ENCODE measurements around the gene ADAMTSL1.
"Not testable (repeated sequence)": the region's sequence is repeated elsewhere in the genome, so short reads cannot be mapped to it uniquely, and the experiment has no call there.

The ADAMTSL1 gene

GRCh38 chr9:18864516-18864915 lies 390.6 kb downstream of the ADAMTSL1 start:
- DNase-seq (ENCODE audit: low read depth), result no peak

- no peak for DNase-seq (ENCODE audit: low read depth)
These were observed 391.6 kb downstream of the ADAMTSL1 start for GRCh38 chr9:18865542-18865941.

DNA sequence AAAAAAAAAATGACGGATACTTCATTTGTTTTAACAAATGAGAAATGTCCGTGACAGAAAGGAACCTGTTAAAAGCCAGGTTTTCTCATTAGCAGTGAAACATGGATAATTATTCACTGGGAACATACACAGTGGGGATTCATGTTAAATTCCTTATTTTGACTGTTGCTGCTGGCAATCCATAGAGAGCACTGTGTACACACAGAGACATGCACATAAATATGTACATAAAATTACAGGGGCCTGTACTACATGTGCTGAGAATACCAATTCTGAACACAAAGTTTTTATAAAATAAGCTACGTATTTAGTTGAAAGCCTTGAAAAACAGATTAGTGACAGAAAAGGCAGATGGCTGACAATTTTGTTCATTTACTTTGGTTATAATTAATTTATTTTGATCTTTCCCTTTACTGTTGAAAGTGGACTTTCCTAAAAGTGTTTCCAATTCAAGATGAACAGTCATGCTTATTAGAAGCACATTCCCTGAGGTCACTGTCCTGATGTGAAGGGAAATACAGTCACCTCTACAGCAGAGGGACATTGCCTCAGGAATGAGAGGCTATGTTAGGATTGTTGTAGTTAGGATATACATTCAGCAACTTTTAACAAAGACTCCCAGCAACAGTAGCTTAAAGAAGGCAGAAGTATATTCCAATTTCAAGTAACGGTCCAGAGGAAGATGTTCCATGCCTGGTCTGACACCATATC lies 392.3 kb downstream of the ADAMTSL1 start:
- no peak for DNase-seq (ENCODE audit: low read depth)

GRCh38 chr9:18869725-18870124 lies 395.8 kb downstream of the ADAMTSL1 start:
- DNase-seq (ENCODE audit: low read depth), result no peak

GRCh38 chr9:18874069-18874468 lies 400.1 kb downstream of the ADAMTSL1 start:
- DNase-seq (ENCODE audit: low read depth), result no peak

- DNase-seq (ENCODE audit: low read depth), result not testable (repeated sequence)
These were observed 401.0 kb downstream of the ADAMTSL1 start for GRCh38 chr9:18874990-18875389.

DNA sequence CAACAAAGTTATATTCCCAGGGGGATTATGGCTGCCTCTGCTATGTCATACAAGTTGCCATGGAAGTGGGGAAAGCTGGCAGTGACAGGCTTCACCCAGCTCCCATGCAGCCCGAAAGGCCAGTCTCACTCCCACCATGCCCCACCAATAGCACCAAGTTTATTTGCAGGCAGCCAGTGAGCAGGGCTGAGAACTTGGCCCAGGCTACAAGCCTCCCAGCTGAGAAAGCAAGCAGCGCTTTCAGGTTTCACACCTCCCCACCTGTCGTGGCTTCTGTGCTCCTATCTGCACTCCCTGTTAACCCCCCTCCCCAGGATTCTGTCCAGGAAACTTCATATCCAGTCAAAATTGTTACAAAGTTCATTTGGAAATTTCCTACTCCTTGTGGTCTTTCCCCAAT lies 404.0 kb downstream of the ADAMTSL1 start:
- DNase-seq (ENCODE audit: low read depth), result no peak

GRCh38 chr9:18881758-18882157 lies 407.8 kb downstream of the ADAMTSL1 start:
- DNase-seq (ENCODE audit: low read depth), result no peak

DNA sequence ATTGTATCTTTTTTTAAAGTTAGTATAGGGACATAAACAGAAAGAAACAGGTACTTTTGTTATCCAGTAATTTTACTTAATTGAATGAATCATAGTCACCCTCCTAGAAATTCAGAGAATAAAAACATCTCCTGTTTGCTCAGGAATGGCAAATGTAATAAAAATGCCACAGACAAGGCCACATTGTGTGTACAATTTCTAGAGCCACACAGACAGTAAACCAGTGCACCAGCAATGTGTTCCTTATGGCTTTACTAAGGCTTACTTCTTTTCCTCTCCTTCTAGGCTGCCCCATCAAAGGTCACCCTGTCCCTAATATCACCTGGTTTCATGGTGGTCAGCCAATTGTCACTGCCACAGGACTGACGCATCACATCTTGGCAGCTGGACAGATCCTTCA lies 413.6 kb downstream of the ADAMTSL1 start:
- DNase-seq (ENCODE audit: low read depth), result no peak

- DNase-seq (ENCODE audit: low read depth), result no peak
These were observed 414.3 kb downstream of the ADAMTSL1 start for GRCh38 chr9:18888290-18888689.

GRCh38 chr9:18889550-18889949 lies 415.6 kb downstream of the ADAMTSL1 start:
- no peak for DNase-seq (ENCODE audit: low read depth)

DNA sequence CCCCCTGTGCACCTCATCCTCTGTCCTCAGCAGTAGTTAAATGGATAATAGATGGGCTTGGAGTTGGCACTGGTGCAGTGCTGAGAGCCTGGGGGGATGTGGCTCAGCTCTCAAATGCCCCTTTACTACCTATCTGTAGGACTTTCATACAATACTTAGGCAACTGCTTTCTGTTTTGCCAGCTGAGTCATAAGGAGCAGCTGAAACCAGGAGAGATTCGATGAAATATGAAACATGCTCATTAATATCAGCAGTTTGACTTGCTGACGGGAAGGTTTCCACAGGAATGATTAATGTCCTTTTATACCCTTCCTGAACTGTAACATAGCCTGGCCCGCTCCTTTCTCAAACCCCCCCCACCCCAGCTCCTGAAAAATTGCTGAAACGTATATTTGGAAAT lies 416.4 kb downstream of the ADAMTSL1 start:
- DNase-seq (ENCODE audit: low read depth), result no peak

DNA sequence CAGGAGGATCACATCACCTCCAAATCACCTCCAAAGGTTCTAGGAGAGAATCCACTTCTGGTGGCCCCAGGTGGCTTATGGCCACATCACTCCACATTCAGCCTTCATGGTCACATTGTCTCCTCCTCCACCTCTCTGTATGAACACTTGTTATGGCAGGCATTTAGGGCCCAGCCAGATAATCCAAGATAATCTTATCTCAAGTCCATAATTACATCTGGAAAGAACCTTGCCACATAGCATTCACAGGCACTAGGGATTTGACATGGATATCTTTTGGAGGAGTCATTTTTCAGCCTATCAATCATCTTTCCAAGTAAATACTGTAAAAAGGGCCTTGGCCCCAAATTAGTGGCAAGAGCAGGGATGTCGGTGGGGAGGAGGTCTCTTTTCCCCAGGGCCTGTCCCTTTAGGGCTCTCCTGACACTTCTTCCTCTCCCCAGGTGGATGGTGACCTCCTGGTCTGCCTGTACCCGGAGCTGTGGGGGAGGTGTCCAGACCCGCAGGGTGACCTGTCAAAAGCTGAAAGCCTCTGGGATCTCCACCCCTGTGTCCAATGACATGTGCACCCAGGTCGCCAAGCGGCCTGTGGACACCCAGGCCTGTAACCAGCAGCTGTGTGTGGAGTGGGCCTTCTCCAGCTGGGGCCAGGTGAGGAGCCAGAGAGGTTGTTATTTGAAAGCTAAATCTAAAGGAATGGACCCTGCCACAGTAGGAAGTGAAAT lies 418.2 kb downstream of the ADAMTSL1 start:
- no peak for DNase-seq (ENCODE audit: low read depth)

DNA sequence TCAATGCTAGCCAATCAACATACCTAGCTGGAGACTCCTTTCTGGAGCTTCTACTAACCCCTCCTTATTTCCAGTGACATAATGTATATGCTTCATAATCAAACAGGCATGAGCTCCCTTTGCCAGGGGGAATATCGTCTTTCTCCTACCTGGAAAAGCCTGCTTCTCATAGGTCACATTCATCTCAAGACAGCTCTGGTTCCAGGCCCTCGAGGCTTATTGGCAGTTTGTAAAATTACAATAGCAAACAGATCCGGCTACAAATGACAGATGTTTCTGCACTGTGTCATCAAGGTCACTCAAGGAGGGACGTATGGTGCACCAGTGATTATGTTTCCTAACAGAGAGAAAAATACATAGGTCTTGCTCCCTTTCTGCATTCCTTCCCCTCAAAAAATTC lies 419.1 kb downstream of the ADAMTSL1 start:
- no peak for DNase-seq (ENCODE audit: low read depth)

GRCh38 chr9:18893491-18893890 lies 419.5 kb downstream of the ADAMTSL1 start:
- no peak for DNase-seq (ENCODE audit: low read depth)

GRCh38 chr9:18896004-18896403 lies 422.1 kb downstream of the ADAMTSL1 start:
- DNase-seq (ENCODE audit: low read depth), result no peak

GRCh38 chr9:18896531-18897179 lies 422.7 kb downstream of the ADAMTSL1 start:
- no peak for DNase-seq (ENCODE audit: low read depth)

- no peak for DNase-seq (ENCODE audit: low read depth)
These were observed 429.5 kb downstream of the ADAMTSL1 start for GRCh38 chr9:18903450-18903849.

DNA sequence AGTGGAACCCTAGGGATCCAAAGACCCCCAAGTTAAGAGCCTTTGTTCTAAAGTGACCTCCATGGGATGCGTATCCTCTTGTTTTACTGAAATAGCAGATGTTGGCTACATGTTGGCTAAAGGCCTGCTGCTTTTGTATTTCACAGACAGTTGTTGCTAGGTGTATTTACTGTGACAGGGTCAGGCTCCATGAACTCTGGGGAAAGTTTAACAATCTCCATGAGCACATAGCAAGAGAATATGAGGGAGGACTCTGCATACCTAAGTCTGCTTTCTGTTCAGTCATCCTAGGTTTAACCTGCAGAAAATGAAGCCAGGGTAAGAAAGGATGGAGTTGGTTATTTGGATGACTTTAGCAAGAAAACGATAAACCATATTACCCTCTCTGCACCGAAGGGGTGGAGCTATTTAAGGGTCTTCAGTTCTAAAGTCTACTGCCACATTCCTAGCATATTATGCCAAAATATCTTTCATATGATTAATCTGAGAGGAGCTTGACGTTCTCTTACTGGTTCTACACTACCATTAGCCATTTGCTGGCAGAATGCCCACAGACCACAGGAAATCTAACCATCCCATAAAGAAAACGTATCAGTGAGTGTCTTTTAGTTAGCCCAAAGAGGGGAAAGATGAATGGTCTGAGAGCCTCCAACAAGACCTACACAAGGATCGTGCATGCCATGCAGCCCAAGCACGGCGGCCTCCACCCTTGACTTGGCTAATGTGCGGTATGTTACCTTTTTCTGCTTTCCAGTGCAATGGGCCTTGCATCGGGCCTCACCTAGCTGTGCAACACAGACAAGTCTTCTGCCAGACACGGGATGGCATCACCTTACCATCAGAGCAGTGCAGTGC lies 431.3 kb downstream of the ADAMTSL1 start:
- no peak for DNase-seq (ENCODE audit: low read depth)

- DNase-seq (ENCODE audit: low read depth), result no peak
These were observed 432.1 kb downstream of the ADAMTSL1 start for GRCh38 chr9:18905883-18906629.

DNA sequence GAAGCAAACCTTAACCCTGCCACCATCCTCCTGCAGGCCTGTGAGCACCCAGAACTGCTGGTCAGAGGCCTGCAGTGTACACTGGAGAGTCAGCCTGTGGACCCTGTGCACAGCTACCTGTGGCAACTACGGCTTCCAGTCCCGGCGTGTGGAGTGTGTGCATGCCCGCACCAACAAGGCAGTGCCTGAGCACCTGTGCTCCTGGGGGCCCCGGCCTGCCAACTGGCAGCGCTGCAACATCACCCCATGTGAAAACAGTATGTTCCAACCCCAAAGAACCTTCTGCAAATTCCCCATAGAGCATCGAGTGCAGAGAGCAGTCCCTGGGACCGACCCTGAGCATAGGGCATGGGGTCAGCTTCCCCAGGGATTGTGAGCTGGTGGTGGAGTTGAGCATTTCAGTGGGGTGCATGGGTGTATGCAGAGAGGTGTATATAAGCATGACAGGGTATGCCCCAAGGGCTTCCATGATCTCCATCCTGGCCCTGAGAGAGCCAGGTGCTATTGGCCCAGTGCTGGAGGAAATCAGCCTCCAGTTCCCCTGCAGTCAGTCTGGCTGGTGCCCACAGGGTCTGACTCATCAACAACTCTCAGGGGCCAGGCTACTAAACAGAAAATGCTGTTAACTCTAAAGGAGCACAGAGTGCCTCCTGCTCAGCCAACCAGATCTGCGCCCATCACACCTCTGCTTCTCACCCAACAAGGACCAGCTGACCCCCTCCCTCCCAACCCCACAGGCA lies 432.9 kb downstream of the ADAMTSL1 start:
- no peak for DNase-seq (ENCODE audit: low read depth)
